Endodermal cell (in vitro differentiated cells): ENCODE measurements around the gene SSBP2. TPM values are rescaled to one million over a fixed set of nuclear protein-coding genes. Genes with fewer than 3 reads are reported as not detected.

ENCODE experiments used
- DNase-seq: peaks from one replicate; pipeline ENCODE4 v3.0.0-alpha.2; 2017
- H3K27ac ChIP-seq: 2 replicates; pipeline ENCODE4 v1.5.1; 2013; ENCODE audit warnings: mild to moderate bottlenecking, low read depth, low read length, moderate library complexity
- H3K27me3 ChIP-seq: 2 replicates; pipeline ENCODE4 v1.6.1; 2013; ENCODE audit warnings: mild to moderate bottlenecking, low read length, moderate library complexity; ENCODE audit not compliant: insufficient read depth, control insufficient read depth, poor library complexity, severe bottlenecking
- H3K36me3 ChIP-seq: 2 replicates; pipeline ENCODE4 v1.7.0; 2013; ENCODE audit warnings: mild to moderate bottlenecking, low read length, moderate library complexity; ENCODE audit not compliant: control insufficient read depth, insufficient read depth
- H3K4me1 ChIP-seq: one replicate; pipeline ENCODE4 v1.7.0; 2013; ENCODE audit warnings: low read length; ENCODE audit not compliant: control insufficient read depth, insufficient read depth
- H3K4me3 ChIP-seq: 2 replicates; pipeline ENCODE4 v1.5.1; 2013; ENCODE audit warnings: mild to moderate bottlenecking, low read length, moderate library complexity
- H3K9ac ChIP-seq: 2 replicates; pipeline ENCODE4 v1.6.1; 2013; ENCODE audit warnings: mild to moderate bottlenecking, low read length, moderate library complexity; ENCODE audit not compliant: poor library complexity, severe bottlenecking; ENCODE audit errors: extremely low read depth
- H3K9me3 ChIP-seq: 2 replicates; pipeline ENCODE4 v1.6.1; 2013; ENCODE audit warnings: mild to moderate bottlenecking, low read length, moderate library complexity; ENCODE audit not compliant: control insufficient read depth
- H3K27ac Mint-ChIP-seq: 2 replicates; pipeline ENCODE4 v1.8.0; 2020; ENCODE audit warnings: mixed read lengths
- H3K27me3 Mint-ChIP-seq: 2 replicates; pipeline ENCODE4 v1.8.0; 2021; ENCODE audit warnings: mild to moderate bottlenecking, mixed read lengths; ENCODE audit not compliant: insufficient read depth
- H3K36me3 Mint-ChIP-seq: 2 replicates; pipeline ENCODE4 v1.8.0; 2020; ENCODE audit warnings: low read depth, mixed read lengths
- H3K4me1 Mint-ChIP-seq: 2 replicates; pipeline ENCODE4 v1.8.0; 2020; ENCODE audit warnings: mixed read lengths
- H3K4me3 Mint-ChIP-seq: 2 replicates; pipeline ENCODE4 v1.8.0; 2020; ENCODE audit warnings: mild to moderate bottlenecking, moderate library complexity, mixed read lengths
- H3K9me3 Mint-ChIP-seq: 2 replicates; pipeline ENCODE4 v1.8.0; 2020; ENCODE audit warnings: mild to moderate bottlenecking, mixed read lengths
- CTCF ChIP-seq: fragments of 200-600 bp; sonication (generic); conservative IDR thresholded peaks from 2 replicates; pipeline ENCODE4 v1.5.0; 2021; ENCODE audit warnings: antibody characterized with exemption, mild to moderate bottlenecking
- WGBS, 2 experiments: methylation state at CpG; one replicate each; pipeline versions ENCODE4 v1.1.5 to v1.1.7; 2013; ENCODE audit warnings: missing lambda C conversion rate in 2 of 2, mixed read lengths in 1 of 2; ENCODE audit not compliant: insufficient coverage in 1 of 2, insufficient read length in 1 of 2; 5-methylcytosine and 5-hydroxymethylcytosine counted together
- total RNA-seq, 2 donors: library from RNA; stranded (reverse); fragmentation: NEBNext Ultra II Directional in 1 of 2; extraction: Animal tissue kit (Norgen Biotek cat#: 25700) in 1 of 2; gene quantifications; 2 replicates in 1 of 2; 3 replicates in 1 of 2; pipeline ENCODE4 v1.2.1, GENCODE V29; 2021

The SSBP2 gene
- total RNA-seq, 2 donors from 2014 or later, result 27.5 to 30.2 TPM

GRCh38 chr5:81755320-81755719 is 4.4 kb upstream of the SSBP2 start:
- H3K4me3 ChIP-seq, result no peak overlapping the region
- no peaks in the 10 kb centered on the region for H3K27me3 ChIP-seq
- H3K36me3 ChIP-seq, result no peaks in the 10 kb centered on the region
- no peaks in the 10 kb centered on the region for H3K36me3 Mint-ChIP-seq
- H3K27ac ChIP-seq, result peak overlapping the region; percentile 5
- TF ChIP-seq CTCF, result no peak
- H3K9me3 ChIP-seq, result no peaks in the 10 kb centered on the region
- peaks cover 3% of the 10 kb centered on the region for H3K27me3 Mint-ChIP-seq
- peak overlapping the region; percentile 21 for H3K9ac ChIP-seq
- WGBS, 2 experiments, result 2 to 8% methylated on average over 2 of the region's 2 CpGs
- no peak overlapping the region for H3K4me3 Mint-ChIP-seq
- H3K4me1 ChIP-seq, result peaks cover 6% of the 10 kb centered on the region
- H3K4me1 Mint-ChIP-seq, result peaks cover 38% of the 10 kb centered on the region
- no peaks in the 10 kb centered on the region for H3K9me3 Mint-ChIP-seq
- peak overlapping the region; percentile 94 for H3K27ac Mint-ChIP-seq
- peak; percentile 80 for DNase-seq

- no peak overlapping the region for H3K4me3 Mint-ChIP-seq
- no peak for TF ChIP-seq CTCF
- H3K27ac Mint-ChIP-seq, result peak overlapping the region; percentile 24
- H3K9me3 ChIP-seq, result no peaks in the 10 kb centered on the region
- no peaks in the 10 kb centered on the region for H3K9me3 Mint-ChIP-seq
- DNase-seq, result no peak
- H3K27ac ChIP-seq, result no peak overlapping the region
- H3K36me3 Mint-ChIP-seq, result no peaks in the 10 kb centered on the region
- H3K36me3 ChIP-seq, result no peaks in the 10 kb centered on the region
- H3K4me1 ChIP-seq, result peaks cover 6% of the 10 kb centered on the region
- no peak overlapping the region for H3K4me3 ChIP-seq
- WGBS, 2 experiments, result 77 to 91% methylated on average over 2 of the region's 2 CpGs
- H3K27me3 ChIP-seq, result peaks cover under 1% of the 10 kb centered on the region
- no peak overlapping the region for H3K9ac ChIP-seq
- H3K27me3 Mint-ChIP-seq, result peaks cover 4% of the 10 kb centered on the region
- peaks cover 35% of the 10 kb centered on the region for H3K4me1 Mint-ChIP-seq
Observed at GRCh38 chr5:81754621-81755020, 3.7 kb upstream of the SSBP2 start.

GRCh38 chr5:81753429-81753828 is 2.5 kb upstream of the SSBP2 start:
- Mint-ChIP-seq H3K4me1 (peaks cover 35% of the 10 kb centered on the region), H3K4me3 (no peak overlapping the region), H3K27ac (no peak overlapping the region), H3K9me3 (no peaks in the 10 kb centered on the region), H3K36me3 (no peaks in the 10 kb centered on the region), H3K27me3 (peaks cover 14% of the 10 kb centered on the region)
- H3K27me3 ChIP-seq, result peaks cover 12% of the 10 kb centered on the region
- no peak for TF ChIP-seq CTCF
- H3K4me1 ChIP-seq, result peaks cover 8% of the 10 kb centered on the region
- no peak overlapping the region for H3K4me3 ChIP-seq
- DNase-seq, result no peak
- no peaks in the 10 kb centered on the region for H3K9me3 ChIP-seq
- H3K27ac ChIP-seq, result no peak overlapping the region
- no peaks in the 10 kb centered on the region for H3K36me3 ChIP-seq
- WGBS, 2 experiments, result 14 to 30% methylated on average over 2 of the region's 2 CpGs
- H3K9ac ChIP-seq, result no peak overlapping the region
